GM20000 (cell line): ENCODE results near the gene TTL.

ENCODE experiments used
- DNase-seq: peaks from one replicate; pipeline ENCODE4 v3.0.0; 2012; ENCODE audit warnings: low spot score
- CTCF ChIP-seq: IDR thresholded peaks from 2 replicates; pipeline ENCODE4 v1.5.1; 2012; ENCODE audit warnings: mild to moderate bottlenecking, control low read depth; ENCODE audit errors: extremely low read depth, missing control alignments

TTL gene

GRCh38 chr2:112483042-112483473 lies 1.1 kb downstream of the TTL start:
- DNase-seq = peak; percentile 44

DNA sequence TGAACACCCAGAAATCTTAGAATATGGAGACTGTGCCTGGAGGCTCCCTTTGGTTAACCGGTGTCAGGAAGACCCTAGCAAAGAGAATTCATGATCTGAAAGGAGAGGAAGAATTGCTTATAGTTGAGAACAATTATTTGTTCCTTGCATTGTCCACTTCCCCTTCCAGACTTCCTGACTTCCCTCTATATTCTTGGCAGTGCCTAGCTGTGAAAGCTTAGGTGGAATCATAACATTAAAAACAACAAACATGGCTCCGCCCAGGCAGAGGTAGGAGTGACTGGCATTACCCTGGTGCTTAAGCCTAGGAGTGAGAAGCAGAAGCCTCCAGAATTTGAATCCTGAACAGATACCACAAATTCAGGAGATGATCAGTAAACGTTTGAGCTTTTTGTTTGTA lies 1.9 kb downstream of the TTL start:
- no peak for TF ChIP-seq CTCF
- no peak for DNase-seq

More at GRCh38 chr2:112483042-112483473, 1.1 kb downstream of the TTL start:
- TF ChIP-seq CTCF = no peak

DNA sequence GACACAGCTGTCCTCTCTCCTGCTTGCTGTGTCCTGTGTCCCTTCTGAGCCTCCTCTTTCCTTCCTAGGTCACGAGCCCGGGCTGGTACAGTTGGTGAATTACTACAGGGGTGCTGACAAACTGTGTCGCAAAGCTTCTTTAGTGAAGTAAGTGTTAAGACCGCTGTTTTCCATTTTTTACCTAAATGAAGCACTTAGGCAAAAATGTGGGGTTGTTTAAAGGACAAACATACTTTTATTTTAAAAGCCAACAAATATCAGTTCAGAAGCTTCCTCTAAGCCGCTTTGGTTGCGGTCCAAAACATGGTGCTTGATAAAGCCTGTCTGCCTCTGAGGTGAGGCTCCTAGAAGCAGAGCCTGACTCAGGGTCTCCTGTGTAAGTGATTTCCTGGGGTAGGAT lies 3.9 kb downstream of the TTL start:
- no peak for TF ChIP-seq CTCF
- no peak for DNase-seq

GRCh38 chr2:112486895-112487294 lies 4.9 kb downstream of the TTL start:
- no peak for DNase-seq
- no peak for TF ChIP-seq CTCF

DNA sequence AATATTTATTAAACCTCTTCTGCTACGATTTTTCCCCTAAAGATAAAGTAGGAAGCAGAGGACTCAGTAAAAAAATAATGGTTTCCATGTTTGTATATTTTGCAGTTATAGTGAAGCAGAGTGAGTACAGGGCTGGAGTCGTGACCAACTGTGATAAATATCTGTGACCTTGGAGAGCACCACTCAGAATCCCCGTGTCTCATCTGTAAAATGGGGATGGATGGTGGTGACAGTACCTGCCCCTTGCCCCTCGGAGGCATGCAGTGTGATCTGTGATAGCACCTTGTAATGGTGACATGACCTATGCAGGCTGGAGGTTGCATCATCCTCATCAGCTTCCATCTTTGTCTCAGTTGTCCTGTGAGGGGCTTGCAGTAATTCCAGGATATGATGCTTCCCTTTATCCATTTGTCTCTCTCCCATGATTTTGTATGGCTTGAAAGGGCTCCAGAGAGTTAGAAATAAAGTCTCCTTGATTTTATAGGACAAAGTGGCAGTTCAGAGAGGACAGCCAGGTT lies 5.5 kb downstream of the TTL start:
- no peak for DNase-seq
- TF ChIP-seq CTCF = no peak

DNA sequence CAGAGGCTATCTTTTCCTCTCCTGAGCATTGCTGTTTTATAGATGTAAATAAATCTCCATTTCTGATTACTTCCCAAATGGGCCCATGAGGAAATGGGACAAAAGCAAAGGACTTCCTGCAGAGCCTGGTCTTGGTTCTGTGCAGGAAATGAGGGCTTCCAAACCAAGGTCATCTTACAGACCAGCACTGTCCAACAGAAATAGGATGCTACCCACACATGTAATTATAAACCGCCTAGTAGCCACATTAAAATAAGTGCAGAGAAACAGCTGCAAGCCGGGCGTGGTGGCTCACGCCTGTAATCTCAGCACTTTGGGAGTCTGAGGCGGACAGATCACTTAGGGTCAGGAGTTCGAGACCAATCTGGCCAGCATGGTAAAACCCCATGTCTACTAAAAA lies 6.2 kb downstream of the TTL start:
- TF ChIP-seq CTCF = no peak
- DNase-seq = no peak

DNA sequence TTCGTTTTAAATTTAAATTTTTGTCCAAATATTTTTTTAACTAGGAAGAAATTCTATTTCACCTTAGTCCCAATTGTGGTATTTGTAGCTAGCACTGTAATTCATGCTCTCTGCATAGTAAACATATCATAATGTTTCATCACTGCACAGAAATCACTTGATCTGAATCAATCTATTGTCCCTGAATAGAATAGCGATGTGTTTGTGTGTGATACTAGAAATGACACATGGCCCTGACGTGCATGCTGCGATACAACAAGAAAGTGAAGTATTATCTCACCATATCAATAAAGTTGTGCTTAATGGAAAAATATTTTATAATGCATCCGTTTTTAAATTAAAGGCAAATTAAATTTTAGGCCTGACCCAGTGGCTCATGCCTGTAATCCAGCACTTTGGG lies 10.0 kb downstream of the TTL start:
- no peak for TF ChIP-seq CTCF
- DNase-seq = peak; percentile 1

DNA sequence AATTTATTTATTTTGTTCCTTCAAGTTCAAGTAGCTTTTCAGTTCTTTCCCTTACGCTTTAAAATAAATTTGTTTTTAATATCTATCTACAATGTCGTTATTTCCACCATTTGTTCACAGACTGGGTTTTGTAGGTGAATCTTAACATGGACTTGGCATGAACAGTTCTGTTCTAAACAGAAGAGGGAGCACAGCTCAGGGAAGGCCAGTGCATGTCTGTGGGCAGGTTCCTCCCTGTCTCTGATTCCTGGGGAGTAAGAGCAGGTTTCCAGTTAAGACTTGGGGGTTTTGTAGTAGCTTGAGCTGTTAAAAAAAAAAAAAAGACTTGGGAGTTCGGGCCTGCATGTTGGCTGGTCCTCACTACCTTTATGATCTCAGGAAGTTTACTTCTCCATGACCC lies 11.1 kb downstream of the TTL start:
- TF ChIP-seq CTCF = no peak
- DNase-seq = peak; percentile 1
